ENCODE data around the gene STK32C. TPM values are rescaled to one million over a fixed set of nuclear protein-coding genes. Genes with fewer than 3 reads are reported as not detected.

STK32C gene
- total RNA-seq, 3 donors from 2014 or later: 5.6 to 12.8 (median 11.7) TPM

- TF ChIP-seq POLR2A (IDR thresholded peaks at IDR 0.05) (no peak), POLR2AphosphoS5 (IDR thresholded peaks at IDR 0.05) (no peak)
- TF ChIP-seq, protein P1, sequence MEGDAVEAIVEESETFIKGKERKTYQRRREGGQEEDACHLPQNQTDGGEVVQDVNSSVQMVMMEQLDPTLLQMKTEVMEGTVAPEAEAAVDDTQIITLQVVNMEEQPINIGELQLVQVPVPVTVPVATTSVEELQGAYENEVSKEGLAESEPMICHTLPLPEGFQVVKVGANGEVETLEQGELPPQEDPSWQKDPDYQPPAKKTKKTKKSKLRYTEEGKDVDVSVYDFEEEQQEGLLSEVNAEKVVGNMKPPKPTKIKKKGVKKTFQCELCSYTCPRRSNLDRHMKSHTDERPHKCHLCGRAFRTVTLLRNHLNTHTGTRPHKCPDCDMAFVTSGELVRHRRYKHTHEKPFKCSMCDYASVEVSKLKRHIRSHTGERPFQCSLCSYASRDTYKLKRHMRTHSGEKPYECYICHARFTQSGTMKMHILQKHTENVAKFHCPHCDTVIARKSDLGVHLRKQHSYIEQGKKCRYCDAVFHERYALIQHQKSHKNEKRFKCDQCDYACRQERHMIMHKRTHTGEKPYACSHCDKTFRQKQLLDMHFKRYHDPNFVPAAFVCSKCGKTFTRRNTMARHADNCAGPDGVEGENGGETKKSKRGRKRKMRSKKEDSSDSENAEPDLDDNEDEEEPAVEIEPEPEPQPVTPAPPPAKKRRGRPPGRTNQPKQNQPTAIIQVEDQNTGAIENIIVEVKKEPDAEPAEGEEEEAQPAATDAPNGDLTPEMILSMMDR (IDR thresholded peaks at IDR 0.05): no peak
- Histone ChIP-seq H3K27ac (no peak overlapping the region), H3K27me3 (no peaks in the 10 kb centered on the region), H3K4me3 (no peak overlapping the region), H3K9me3 (no peaks in the 10 kb centered on the region), H3K4me1 (no peaks in the 10 kb centered on the region), H3K36me3 (no peaks in the 10 kb centered on the region)
- intact Hi-C loops (cut with DNase I; ENCODE audit: low total_unique reads): no loop called here
- no peak for DNase-seq (ENCODE audit: low spot score in 2 of 2)
Observed at GRCh38 chr10:132346806-132347205, 39.1 kb upstream of the STK32C start.

DNA sequence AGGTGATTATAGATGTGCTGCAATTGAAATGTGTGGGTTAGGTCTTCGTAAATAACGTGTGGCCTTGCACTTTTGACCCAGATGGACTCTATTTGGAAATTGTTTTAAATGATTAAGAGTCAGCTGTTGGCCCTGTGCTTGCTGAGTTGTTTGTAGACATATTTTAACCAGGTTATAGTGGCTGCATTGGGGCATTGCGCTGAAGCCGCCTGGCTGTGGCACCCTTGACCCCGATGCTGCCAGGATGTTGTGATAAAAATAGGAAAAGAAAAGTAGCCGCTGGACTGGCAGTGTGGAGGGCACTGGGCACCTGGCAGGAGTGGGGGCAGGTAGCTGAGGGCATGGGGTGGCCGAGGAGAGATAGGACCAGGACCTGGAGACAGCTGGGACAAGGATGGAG, 37.6 kb upstream of the STK32C start:
- intact Hi-C loops (cut with DNase I; ENCODE audit: low total_unique reads): no loop called here
- H3K27ac ChIP-seq: no peak overlapping the region
- no peak for DNase-seq (ENCODE audit: low spot score in 2 of 2)

DNA sequence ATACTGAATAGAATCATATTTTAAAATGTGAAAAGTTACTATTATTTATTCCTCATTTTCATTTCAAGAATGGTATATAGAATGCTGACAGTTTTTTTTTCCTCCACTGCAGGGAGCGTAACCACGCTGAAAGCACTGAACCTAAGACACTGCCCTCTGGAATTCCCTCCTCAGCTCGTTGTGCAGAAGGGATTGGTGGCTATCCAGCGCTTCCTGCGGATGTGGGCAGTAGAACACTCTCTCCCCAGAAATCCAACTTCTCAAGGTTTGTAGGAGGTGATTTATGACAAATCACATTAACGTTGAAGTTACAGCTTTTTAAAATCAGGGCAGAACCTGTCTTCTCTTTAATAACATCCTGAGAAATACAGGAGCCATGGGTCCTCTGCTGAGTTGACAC, 36.6 kb upstream of the STK32C start:
- no peaks in the 10 kb centered on the region for H3K27me3 ChIP-seq
- DNase-seq (ENCODE audit: low spot score in 2 of 2): no peak
- TF ChIP-seq, protein P1 (IDR thresholded peaks at IDR 0.05): no peak
- TF ChIP-seq POLR2A (IDR thresholded peaks at IDR 0.05): no peak
- no peak overlapping the region for H3K4me3 ChIP-seq
- no peaks in the 10 kb centered on the region for H3K36me3 ChIP-seq
- H3K9me3 ChIP-seq: no peaks in the 10 kb centered on the region
- no peaks in the 10 kb centered on the region for H3K4me1 ChIP-seq
- intact Hi-C loops (cut with DNase I; ENCODE audit: low total_unique reads): loop anchor here (5.0 kb wide), 1 partner anchor 237 kb away; no protein-coding TSS in a partner anchor
- no peak overlapping the region for H3K27ac ChIP-seq

More for the DNA sequence above, 37.6 kb upstream of the STK32C start:
- Histone ChIP-seq H3K4me3 (no peak overlapping the region), H3K9me3 (no peaks in the 10 kb centered on the region), H3K27me3 (no peaks in the 10 kb centered on the region), H3K36me3 (no peaks in the 10 kb centered on the region), H3K4me1 (no peaks in the 10 kb centered on the region)
- no peak for TF ChIP-seq POLR2A (IDR thresholded peaks at IDR 0.05)
- TF ChIP-seq, protein P1 (IDR thresholded peaks at IDR 0.05): no peak
- TF ChIP-seq POLR2AphosphoS5 (IDR thresholded peaks at IDR 0.05): no peak

- DNase-seq (ENCODE audit: low spot score in 2 of 2): no peak
- H3K9me3 ChIP-seq: no peaks in the 10 kb centered on the region
- TF ChIP-seq POLR2AphosphoS5 (IDR thresholded peaks at IDR 0.05): no peak
- TF ChIP-seq, protein P1 (IDR thresholded peaks at IDR 0.05): no peak
- TF ChIP-seq POLR2A (IDR thresholded peaks at IDR 0.05): no peak
- H3K27me3 ChIP-seq: no peaks in the 10 kb centered on the region
- intact Hi-C loops (cut with DNase I; ENCODE audit: low total_unique reads): loop anchor here (5.0 kb wide), 1 partner anchor 235 kb away; no protein-coding TSS in a partner anchor
- no peak overlapping the region for H3K4me3 ChIP-seq
- H3K27ac ChIP-seq: no peak overlapping the region
- H3K4me1 ChIP-seq: no peaks in the 10 kb centered on the region
- H3K36me3 ChIP-seq: no peaks in the 10 kb centered on the region
Observed at GRCh38 chr10:132342553-132342952, 34.8 kb upstream of the STK32C start.

DNA sequence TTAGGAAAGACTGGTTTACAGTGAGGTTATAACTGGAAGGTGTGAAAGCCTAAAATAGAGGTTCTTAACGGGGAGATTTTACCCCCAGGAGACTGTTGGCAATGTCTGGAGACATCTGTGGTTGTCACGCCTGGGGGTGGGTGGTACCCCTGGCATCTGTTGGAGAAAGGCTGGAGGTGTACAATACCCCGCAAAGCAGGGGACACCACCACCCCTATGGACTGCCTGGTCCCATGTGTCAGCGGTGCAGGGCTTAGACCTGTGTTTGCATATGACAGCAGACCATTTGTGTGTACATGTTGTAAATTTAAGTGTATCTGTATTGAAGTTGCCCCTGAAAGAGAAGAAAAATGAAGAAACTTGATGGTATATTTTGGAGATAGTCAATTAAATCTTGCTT, 34.0 kb upstream of the STK32C start:
- no peaks in the 10 kb centered on the region for H3K27me3 ChIP-seq
- no peak for DNase-seq (ENCODE audit: low spot score in 2 of 2)
- no peaks in the 10 kb centered on the region for H3K4me1 ChIP-seq
- no peaks in the 10 kb centered on the region for H3K36me3 ChIP-seq
- intact Hi-C loops (cut with DNase I; ENCODE audit: low total_unique reads): loop anchor here (5.0 kb wide), 1 partner anchor 234 kb away; no protein-coding TSS in a partner anchor
- TF ChIP-seq, protein P1 (IDR thresholded peaks at IDR 0.05): no peak
- TF ChIP-seq POLR2A (IDR thresholded peaks at IDR 0.05): no peak
- TF ChIP-seq POLR2AphosphoS5 (IDR thresholded peaks at IDR 0.05): no peak
- no peaks in the 10 kb centered on the region for H3K9me3 ChIP-seq
- H3K27ac ChIP-seq: no peak overlapping the region
- H3K4me3 ChIP-seq: no peak overlapping the region

Measured in breast epithelium (tissue), 4 donors.